Fibroblast of lung (primary cell): ENCODE data around the gene PGLYRP4. TPM values are rescaled to one million over a fixed set of nuclear protein-coding genes. Genes with fewer than 3 reads are reported as not detected.
A peak's percentile ranks its signal among the peaks of the same experiment; 100 is the strongest.

Experiments
- DNase-seq, 2 donors: peaks; one replicate each; pipeline versions ENCODE4 v3.0.0 to v3.0.0-alpha.2; 2010; ENCODE audit warnings: low read depth in 2 of 2
- H2AFZ ChIP-seq: 2 replicates; pipeline ENCODE4 v1.5.1; 2012; ENCODE audit warnings: low read length, control low read depth, inconsistent platforms
- H3K27ac ChIP-seq: 2 replicates; pipeline ENCODE4 v1.5.1; 2011; ENCODE audit warnings: low read length, control low read depth; ENCODE audit not compliant: insufficient read depth
- H3K27me3 ChIP-seq: 2 replicates; pipeline ENCODE4 v1.5.1; 2011; ENCODE audit warnings: mild to moderate bottlenecking, low read length; ENCODE audit not compliant: control insufficient read depth, insufficient read depth
- H3K36me3 ChIP-seq: 2 replicates; pipeline ENCODE4 v1.5.1; 2011; ENCODE audit warnings: low read length; ENCODE audit not compliant: control insufficient read depth, insufficient read depth
- H3K4me1 ChIP-seq: 2 replicates; pipeline ENCODE4 v1.5.1; 2011; ENCODE audit warnings: low read length; ENCODE audit not compliant: control insufficient read depth, insufficient read depth; ENCODE audit errors: extremely low read depth
- H3K4me2 ChIP-seq: 2 replicates; pipeline ENCODE4 v1.5.1; 2011; ENCODE audit warnings: low read length, control low read depth; ENCODE audit not compliant: insufficient read depth; ENCODE audit errors: extremely low read depth
- H3K4me3 ChIP-seq, 4 experiments: fragments of 200-600 bp in 1 of 4; sonication (generic) in 1 of 4; replicated peaks in 1 of 4; 2 replicates each; pipeline ENCODE4 v1.5.1; 2011 to 2016; ENCODE audit warnings: low read length in 4 of 4, low read depth in 3 of 4, mild to moderate bottlenecking in 3 of 4, control low read depth in 2 of 4, inconsistent platforms in 1 of 4, mixed read lengths in 1 of 4; ENCODE audit not compliant: insufficient read depth in 1 of 4; ENCODE audit errors: control extremely low read depth in 1 of 4
- H3K79me2 ChIP-seq: 2 replicates; pipeline ENCODE4 v1.5.1; 2012; ENCODE audit warnings: mild to moderate bottlenecking, low read length, inconsistent platforms; ENCODE audit not compliant: control insufficient read depth, insufficient read depth
- H3K9ac ChIP-seq: 2 replicates; pipeline ENCODE4 v1.5.1; 2011; ENCODE audit warnings: mild to moderate bottlenecking, low read length, control low read depth; ENCODE audit not compliant: insufficient read depth
- H3K9me3 ChIP-seq: 2 replicates; pipeline ENCODE4 v1.5.1; 2012; ENCODE audit warnings: low read depth, low read length; ENCODE audit not compliant: control insufficient read depth, insufficient read depth
- H4K20me1 ChIP-seq: 2 replicates; pipeline ENCODE4 v1.5.1; 2011; ENCODE audit warnings: low read length; ENCODE audit not compliant: control insufficient read depth, insufficient read depth; ENCODE audit errors: extremely low read depth
- EZH2 ChIP-seq: IDR thresholded peaks from 2 replicates; pipeline ENCODE4 v1.5.1; 2012; ENCODE audit warnings: low read length, control low read depth, mild to moderate bottlenecking; ENCODE audit errors: missing control alignments
- polyA plus RNA-seq, 2 donors: library from polyadenylated mRNA; depleted of rRNA in 1 of 2; stranded (reverse) in 1 of 2; unstranded in 1 of 2; fragments of >200 nt; gene quantifications; 2 replicates each; pipeline ENCODE4 v1.2.1, GENCODE V29; 2011 to 2012; ENCODE audit warnings: missing spikeins in 1 of 2
- total RNA-seq: library from RNA; depleted of rRNA; stranded (reverse); fragments of >200 nt; gene quantifications from 2 replicates; pipeline ENCODE4 v1.2.1, GENCODE V29; 2014
- TF ChIP-seq, protein P1 (sequence below), 2 donors: IDR thresholded peaks in 1 of 2; conservative IDR thresholded peaks in 1 of 2; 1 replicate in 1 of 2; 2 replicates in 1 of 2; pipeline ENCODE4 v1.5.1; 2011 to 2012; ENCODE audit warnings: low read length in 2 of 2, control low read depth in 1 of 2, inconsistent platforms in 1 of 2, low read depth in 1 of 2, mild to moderate bottlenecking in 1 of 2

Gene PGLYRP4
- total and polyA plus RNA-seq, 2 donors (not counting 1 experiment from before 2014, with no cell fraction given), result not detected

DNA sequence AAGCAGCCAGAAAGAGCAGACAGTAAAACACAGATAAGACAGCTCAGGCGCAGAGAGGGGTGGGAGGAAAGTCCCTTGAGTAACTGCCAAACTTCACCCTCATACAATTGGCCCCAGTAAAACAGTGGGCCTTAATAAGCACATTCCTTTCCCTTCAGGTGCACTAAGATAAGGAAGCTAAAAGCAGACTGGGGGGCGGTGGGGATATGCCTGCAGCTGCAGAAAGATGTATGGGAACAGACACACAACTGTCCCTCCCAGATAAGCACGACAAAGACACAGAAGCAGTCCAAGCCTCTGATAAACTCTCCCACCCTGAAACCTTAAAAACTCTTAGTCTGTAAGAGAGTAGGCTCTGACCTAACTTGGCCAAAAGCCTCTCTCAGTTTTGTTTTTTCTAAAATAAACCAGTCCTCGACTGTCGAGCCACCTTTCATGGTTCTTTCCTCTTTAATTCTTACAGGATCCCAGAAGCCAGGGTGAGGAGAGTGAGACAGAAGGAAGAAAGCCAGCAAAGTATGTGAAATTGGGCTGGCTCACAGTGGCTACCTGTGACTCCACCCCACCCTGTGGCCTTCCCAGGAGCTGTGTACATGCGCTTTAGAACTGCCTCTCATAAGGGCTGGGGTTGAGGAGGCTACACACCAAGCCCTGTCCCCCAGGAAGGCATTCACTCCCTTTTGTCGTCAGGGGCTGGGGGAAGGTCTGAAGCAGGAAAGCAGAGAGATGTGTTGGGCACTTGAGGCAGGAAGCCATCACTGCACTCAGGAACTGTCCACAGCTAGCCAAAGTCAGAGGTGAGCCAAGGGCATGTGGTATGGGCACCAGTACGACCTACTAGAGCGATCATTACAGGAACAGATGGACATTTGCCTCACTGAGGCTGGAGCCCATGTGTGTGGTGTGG lies 4.6 kb downstream of the PGLYRP4 start:
- TF ChIP-seq EZH2, result no peak
- TF ChIP-seq, protein P1, sequence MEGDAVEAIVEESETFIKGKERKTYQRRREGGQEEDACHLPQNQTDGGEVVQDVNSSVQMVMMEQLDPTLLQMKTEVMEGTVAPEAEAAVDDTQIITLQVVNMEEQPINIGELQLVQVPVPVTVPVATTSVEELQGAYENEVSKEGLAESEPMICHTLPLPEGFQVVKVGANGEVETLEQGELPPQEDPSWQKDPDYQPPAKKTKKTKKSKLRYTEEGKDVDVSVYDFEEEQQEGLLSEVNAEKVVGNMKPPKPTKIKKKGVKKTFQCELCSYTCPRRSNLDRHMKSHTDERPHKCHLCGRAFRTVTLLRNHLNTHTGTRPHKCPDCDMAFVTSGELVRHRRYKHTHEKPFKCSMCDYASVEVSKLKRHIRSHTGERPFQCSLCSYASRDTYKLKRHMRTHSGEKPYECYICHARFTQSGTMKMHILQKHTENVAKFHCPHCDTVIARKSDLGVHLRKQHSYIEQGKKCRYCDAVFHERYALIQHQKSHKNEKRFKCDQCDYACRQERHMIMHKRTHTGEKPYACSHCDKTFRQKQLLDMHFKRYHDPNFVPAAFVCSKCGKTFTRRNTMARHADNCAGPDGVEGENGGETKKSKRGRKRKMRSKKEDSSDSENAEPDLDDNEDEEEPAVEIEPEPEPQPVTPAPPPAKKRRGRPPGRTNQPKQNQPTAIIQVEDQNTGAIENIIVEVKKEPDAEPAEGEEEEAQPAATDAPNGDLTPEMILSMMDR (conservative IDR thresholded peaks at IDR 0.05 in 1 of 2, IDR thresholded peaks at IDR 0.05 in 1 of 2; ENCODE audit: low read depth in 1 of 2, low read length in 2 of 2), result no peak
- Histone ChIP-seq H3K9ac (no peak overlapping the region), H3K27me3 (peaks cover 12% of the 10 kb centered on the region), H2AFZ (no peak overlapping the region), H3K4me2 (no peak overlapping the region), H3K9me3 (no peaks in the 10 kb centered on the region), H3K4me1 (no peaks in the 10 kb centered on the region), H4K20me1 (no peaks in the 10 kb centered on the region), H3K79me2 (no peaks in the 10 kb centered on the region), H3K27ac (no peak overlapping the region), H3K36me3 (no peaks in the 10 kb centered on the region), H3K4me3 (no peak overlapping the region)
- DNase-seq, result no peak

DNA sequence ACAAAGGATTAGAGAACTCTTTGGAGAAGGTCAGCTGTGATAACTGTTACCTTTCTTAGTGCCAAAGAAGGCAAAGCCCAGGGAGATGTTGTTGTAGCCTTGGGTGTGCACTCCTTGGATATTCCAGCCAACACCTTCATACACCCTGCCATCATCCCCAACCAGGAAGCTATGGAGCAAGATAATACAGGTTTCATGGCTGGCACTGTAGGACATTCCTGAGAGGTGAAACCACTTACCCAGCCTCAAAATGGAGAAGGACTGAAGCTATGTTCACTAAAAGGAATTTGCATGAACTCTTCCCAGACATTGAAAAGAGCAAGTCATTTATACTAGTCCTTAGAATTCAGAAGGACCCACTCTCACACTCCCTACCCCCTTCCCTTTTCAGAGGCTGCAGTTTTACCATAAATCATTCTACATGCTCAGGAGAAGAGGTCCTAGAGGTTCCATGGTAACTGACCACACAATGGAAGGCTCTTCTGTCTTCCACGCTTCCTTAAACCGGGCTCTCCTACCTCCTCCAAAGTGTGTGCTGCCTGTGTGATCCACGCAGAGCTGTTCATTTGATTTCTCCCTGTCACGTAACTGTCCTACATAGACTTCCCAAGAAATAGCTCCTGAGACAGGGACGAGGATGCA lies 5.5 kb downstream of the PGLYRP4 start:
- H4K20me1 ChIP-seq, result no peaks in the 10 kb centered on the region
- no peaks in the 10 kb centered on the region for H3K79me2 ChIP-seq
- peaks cover 12% of the 10 kb centered on the region for H3K27me3 ChIP-seq
- H3K27ac ChIP-seq, result no peak overlapping the region
- no peaks in the 10 kb centered on the region for H3K9me3 ChIP-seq
- H3K4me3 ChIP-seq, result no peak overlapping the region
- DNase-seq, result peak in 1 of 2 donors; percentile 4
- no peak for TF ChIP-seq EZH2
- TF ChIP-seq, protein P1 (conservative IDR thresholded peaks at IDR 0.05 in 1 of 2, IDR thresholded peaks at IDR 0.05 in 1 of 2; ENCODE audit: low read depth in 1 of 2, low read length in 2 of 2), result no peak
- no peak overlapping the region for H2AFZ ChIP-seq
- H3K4me1 ChIP-seq, result no peaks in the 10 kb centered on the region
- no peak overlapping the region for H3K9ac ChIP-seq
- no peaks in the 10 kb centered on the region for H3K36me3 ChIP-seq
- no peak overlapping the region for H3K4me2 ChIP-seq

DNA sequence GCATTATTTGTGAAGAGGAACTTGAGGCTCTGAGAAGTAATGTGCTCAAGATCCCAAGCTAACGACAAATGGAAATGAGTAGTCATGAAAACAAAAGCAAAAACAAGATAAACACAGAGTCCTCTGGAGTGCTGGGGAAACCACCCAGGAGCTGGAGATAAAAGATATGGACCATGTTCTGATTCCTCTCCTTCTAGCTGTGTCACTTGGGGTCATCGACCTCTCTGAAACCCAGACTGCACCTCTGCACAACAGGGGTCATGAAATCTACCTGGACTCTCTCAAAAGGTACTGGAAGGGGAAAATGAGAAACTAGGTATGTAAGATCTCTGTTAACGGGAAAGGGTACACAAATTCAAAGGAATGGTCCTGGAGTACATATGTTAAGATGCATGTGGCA lies 6.5 kb downstream of the PGLYRP4 start:
- Histone ChIP-seq H3K36me3 (no peaks in the 10 kb centered on the region), H2AFZ (no peak overlapping the region), H4K20me1 (no peaks in the 10 kb centered on the region), H3K27me3 (peaks cover 12% of the 10 kb centered on the region), H3K4me2 (no peak overlapping the region), H3K9ac (no peak overlapping the region), H3K79me2 (no peaks in the 10 kb centered on the region), H3K4me3 (no peak overlapping the region), H3K9me3 (no peaks in the 10 kb centered on the region), H3K4me1 (no peaks in the 10 kb centered on the region), H3K27ac (no peak overlapping the region)
- TF ChIP-seq, protein P1 (conservative IDR thresholded peaks at IDR 0.05 in 1 of 2, IDR thresholded peaks at IDR 0.05 in 1 of 2; ENCODE audit: low read depth in 1 of 2, low read length in 2 of 2), result no peak
- TF ChIP-seq EZH2, result no peak
- no peak for DNase-seq
